ENCODE measurements around the gene DARS2. TPM values are rescaled to one million over a fixed set of nuclear protein-coding genes. Genes with fewer than 3 reads are reported as not detected.
A peak's percentile ranks its signal among the peaks of the same experiment; 100 is the strongest.
"Not testable (repeated sequence)": the region's sequence is repeated elsewhere in the genome, so short reads cannot be mapped to it uniquely, and the experiment has no call there.

The DARS2 gene
- total RNA-seq, 1 donor from 2014 or later: 33.0 TPM

DNA sequence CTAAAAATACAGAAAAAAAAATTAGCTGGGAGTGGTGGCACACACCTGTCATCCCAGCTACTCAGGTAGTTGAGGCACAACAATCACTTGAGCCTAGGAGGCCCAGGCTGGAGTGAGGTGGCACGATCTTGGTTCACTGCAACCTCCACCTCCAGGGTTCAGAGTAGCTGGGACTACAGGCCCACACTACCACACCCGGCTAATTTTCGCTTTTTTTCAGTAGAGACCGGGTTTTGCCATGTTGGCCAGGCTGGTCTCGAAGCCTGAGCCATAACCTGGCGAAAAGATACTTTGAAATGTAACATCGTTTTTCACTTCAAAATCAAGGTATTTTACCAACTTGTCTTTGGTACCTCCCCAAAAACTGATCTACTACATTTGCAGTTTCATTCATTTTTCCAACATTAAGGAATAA lies 37.3 kb downstream of the DARS2 start:
- DNase-seq (ENCODE audit: low read depth): no peak

DNA sequence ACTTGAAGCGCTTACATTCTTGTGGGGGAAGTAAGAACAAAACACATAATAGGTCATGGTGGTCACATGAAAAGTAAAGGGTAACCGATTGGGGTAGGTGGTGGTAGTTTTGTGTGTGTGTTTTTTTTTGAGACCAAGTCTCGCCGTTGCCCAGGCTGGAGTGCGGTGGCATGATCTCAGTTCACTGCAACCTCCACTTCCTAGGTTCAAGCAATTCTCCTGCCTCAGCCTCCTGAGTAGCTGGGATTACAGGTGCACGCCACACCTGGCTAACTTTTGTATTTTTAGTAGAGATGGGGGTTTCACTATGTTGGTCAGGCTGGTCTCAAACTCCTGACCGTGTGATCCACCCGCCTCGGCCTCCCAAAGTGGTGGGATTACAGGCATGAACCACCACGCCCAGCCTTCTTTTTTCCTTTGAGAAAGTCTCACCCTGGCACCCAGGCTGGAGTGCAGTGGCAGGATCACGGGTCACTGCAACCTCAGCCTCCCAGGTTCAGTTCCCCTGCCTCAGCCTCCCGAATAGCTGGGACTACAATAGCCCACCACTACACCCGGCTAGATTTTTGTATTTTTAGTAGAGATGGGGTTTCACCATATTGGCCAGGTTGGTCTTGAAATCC lies 37.8 kb downstream of the DARS2 start:
- not testable (repeated sequence) for DNase-seq (ENCODE audit: low read depth)

DNA sequence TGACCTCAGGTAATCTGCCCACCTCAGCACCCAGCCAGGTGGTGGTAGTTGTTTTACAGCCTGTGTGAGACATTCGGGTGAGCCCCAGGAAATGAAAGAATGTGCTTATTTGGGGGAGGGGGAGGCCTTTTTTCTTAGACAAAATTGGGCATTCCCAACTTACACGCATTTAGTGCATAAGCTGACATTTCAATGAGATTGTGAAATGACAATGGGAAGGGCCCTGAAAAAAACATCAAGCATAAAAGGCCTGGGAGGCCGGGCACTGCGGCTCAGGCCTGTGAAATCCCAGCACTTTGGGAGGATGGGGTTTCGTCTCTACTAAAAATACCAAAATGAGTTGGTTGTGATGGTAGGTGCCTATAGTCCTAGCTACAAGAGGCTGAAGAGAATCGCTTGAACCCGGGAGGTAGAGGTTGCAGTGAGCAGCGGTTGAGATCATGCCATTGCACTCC lies 38.3 kb downstream of the DARS2 start:
- DNase-seq (ENCODE audit: low read depth): no peak

DNA sequence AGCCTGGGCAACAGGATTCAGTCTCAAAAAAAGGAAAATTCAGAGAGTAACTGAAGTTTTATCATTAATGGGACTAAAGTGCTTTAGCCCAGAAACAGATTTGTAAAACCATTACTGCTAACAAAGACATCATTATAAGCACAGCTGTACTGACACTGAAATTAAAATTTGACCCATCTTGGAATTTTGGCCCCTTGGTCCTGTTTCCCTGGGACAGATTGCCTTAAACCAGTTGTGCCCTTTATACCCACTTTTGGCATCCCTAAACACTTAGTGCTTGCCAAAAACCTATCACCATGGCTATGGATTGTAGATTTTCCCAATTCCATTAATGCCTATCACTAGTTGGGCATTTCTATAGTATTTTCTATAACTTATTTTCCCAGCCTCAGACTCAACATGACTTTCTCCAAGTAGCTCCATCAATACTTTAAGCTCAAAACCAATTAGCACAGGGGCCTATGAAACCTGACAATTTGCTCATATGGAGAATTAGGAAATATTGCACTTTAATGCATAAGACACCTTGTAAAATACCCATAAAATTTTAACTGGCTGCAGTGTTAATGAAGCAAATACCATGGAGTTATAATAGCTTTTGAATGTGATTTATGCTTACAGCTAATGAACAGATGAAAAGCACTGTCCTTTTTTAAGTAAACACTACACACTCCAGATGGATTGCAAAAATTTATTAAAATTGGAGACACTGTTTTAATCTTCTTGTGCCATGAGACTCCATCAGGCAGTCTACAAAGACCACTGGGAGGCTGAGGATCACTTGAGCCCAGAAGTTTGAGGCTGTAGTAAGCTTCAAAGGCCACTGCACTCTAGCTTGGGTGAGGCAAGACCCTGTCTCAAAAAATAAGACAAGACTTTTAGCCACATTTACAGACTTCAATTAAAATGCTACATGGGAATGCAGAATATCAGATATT lies 39.0 kb downstream of the DARS2 start:
- no peak for DNase-seq (ENCODE audit: low read depth)

GRCh38 chr1:173864179-173864867 lies 39.9 kb downstream of the DARS2 start:
- DNase-seq (ENCODE audit: low read depth): no peak

DNA sequence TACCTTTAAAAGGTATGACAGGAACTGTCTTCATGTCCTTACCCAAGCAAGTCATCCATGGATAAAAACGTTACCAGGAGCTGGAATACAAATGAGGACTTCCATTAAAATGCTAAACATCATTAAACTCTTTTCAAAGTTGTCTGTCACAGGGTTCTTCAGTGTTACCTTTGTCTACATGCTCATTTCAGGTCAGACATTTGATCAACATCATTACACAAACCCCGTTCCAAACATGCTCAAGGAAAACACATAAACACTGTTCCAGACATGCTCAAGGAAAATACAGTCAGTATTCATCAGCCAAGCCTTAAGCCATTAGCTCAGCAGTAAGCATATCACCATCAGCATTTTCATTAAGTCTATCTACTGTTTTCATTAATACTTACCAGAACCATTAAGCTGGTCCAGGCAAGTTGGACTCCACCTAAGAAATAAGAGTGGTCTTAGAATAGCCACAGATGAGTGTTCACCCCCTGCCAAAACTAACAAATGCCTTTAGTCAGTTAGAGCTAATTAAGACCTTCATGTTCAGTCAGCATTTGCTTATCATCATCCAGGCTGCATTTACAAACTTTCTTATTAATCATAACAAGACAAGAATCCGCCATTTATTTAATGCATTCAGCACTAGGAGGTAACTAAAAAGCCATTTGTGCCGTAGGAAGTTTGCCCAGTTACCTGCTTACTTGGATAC lies 41.1 kb downstream of the DARS2 start:
- no peak for DNase-seq (ENCODE audit: low read depth)

DNA sequence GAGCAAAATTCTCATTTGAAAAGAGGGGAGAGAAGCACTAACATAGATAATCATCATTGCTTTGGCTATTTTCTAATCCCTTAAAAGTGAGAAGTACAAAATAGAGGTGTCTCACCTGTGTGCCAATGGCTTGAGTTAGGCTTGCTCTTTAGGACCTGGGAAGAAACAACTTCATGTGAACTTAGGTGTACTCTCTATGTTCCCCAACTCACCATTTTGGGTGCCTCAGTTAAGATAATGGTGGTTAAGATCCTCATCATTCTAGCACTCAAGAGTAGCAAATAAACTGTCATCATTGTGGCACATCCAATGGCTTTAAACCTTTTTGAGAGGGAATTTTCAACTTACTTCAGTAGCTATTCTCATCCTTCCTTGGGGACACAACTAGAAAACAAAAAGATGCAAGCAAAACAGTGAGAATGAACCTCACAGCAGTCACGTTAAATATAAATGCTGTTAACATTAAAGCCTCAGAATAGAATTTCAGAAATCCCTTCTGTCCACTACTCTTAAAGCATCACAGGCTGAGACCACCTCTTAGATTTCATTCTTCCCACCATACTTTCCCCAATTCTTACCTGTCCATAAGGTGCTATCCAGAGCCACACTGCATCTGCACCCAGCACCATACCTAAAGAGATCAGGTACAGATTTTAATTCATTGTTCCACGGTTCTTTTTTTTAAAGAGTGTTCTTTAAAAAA lies 42.1 kb downstream of the DARS2 start:
- DNase-seq (ENCODE audit: low read depth): no peak

GRCh38 chr1:173867141-173867752 lies 42.8 kb downstream of the DARS2 start:
- no peak for DNase-seq (ENCODE audit: low read depth)

- peak; percentile 98 for DNase-seq (ENCODE audit: low read depth)
Measured at GRCh38 chr1:173867753-173868265, 43.3 kb downstream of the DARS2 start, which contains the start of gene GAS5. Gene GAS5 (minus strand): TSS chr1:173867989.

DNA sequence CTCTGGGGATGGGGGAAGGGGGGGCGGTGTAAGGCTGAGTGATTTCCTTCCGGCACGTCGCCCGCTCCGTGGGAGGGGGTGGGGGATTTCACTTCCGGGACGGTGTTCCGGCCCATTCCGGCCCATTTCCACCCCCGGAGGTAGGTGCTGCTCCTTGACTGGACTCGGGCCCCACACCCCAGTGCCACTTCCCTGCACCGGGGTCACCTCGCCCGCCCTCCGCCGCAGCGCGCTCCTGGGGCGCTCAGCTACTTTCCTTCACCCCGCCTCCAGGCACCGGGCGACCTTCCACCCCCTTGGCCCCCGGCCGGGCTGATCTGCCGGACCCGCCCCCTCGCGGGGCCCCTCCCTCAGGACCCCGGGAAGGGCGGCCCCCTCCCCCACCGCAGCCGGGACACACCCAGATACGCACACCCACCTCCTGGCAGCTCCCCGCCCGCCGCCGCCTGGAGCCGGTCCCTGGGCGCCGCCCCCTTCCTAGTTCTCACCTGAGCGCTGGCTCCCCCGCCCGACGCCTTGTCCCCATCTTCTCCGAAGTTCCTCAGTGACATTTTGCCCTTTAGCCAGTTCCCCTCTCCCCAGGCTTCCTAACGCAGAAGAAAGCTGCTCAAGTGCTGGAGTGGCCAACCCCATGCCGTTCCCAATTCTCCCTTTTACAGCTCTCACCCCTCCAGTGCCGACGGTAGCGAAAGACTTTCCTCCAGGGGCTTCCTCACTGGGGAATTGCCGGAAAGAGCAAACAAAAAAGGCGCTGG lies 44.0 kb downstream of the DARS2 start, which contains the start of gene ZBTB37:
Gene ZBTB37 (plus strand): TSS at position 115 of the 755 bp plus-strand sequence. CDS start 1,846 bp downstream, outside the sequence.
- peak; percentile 40 for DNase-seq (ENCODE audit: low read depth)

DNA sequence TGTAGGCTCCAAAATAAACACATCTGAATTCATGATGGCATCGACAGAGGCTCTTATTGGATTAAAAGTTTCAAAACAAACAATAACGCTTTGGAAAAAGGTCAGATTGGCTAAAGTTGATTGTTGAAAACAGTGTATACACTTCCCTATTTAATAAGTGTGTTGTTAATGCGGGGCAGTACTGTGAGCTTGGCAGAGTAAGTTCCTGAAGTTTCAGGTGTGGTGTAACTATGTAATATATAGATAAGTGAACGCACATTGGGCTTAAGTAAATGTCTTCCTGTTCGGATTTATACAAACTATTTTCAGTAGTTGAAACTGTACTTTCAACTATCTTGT lies 44.5 kb downstream of the DARS2 start:
- no peak for DNase-seq (ENCODE audit: low read depth)

- no peak for DNase-seq (ENCODE audit: low read depth)
Measured at GRCh38 chr1:173870252-173871075, 46.0 kb downstream of the DARS2 start.

GRCh38 chr1:173871091-173871490 lies 46.6 kb downstream of the DARS2 start:
- DNase-seq (ENCODE audit: low read depth): no peak

DNA sequence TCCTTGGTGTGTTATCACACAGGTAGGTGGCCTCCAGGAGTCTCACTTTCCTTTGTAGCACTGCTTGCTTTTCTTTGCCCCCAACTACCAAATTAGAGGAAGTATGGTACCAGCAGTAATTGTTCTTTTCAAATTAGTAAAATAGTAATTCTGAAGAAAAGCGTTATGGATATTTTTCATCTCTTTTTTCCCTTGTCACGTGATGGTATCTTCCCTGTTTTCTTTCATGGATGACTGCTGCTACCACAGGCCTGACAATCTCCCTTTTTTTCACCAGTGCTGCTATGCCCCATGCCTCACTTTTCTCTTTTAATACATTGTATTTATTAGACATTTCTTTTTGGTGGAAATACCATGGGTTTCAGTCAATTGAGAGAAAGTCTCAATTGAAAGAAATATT lies 47.0 kb downstream of the DARS2 start:
- DNase-seq (ENCODE audit: low read depth): no peak

DNA sequence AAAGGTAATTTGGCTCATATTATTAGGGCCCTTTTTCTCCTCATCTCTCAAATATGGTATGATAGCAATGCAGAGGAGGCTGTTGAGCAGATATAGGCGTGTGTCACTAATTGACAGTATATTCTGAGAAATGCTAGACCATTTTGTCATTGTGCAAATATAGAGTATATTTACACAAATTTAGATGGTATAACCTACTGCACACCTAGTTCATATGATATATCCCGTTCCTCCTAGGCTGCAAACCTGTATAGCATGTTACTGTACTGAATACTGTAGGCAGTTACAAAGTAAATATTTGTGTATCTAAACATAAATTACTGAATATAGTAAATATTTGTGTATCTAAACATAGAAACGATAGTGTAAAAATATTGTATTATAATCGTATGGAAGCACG lies 52.3 kb downstream of the DARS2 start:
- DNase-seq (ENCODE audit: low read depth): no peak

- no peak for DNase-seq (ENCODE audit: low read depth)
Measured at GRCh38 chr1:173878251-173878650, 53.8 kb downstream of the DARS2 start.

GRCh38 chr1:173881117-173881516 lies 56.6 kb downstream of the DARS2 start:
- DNase-seq (ENCODE audit: low read depth): not testable (repeated sequence)

DNA sequence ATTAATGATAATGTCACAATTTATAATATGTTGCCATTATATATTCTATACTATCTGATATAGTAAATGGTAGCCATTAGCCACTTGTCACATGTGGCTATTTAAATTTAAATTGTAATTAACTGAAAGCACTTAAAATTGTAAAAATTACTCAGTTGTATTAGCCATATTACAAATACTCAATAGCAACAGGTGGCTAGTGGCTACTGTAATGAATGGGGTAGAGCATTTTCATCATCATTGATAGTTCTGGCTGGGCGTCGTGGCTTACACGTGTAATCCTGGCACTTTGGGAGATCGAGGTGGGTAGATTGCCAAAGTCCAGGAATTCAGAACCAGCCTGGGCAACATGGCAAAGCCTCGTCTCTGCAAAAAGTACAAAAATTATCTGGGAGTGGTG lies 60.2 kb downstream of the DARS2 start:
- no peak for DNase-seq (ENCODE audit: low read depth)
